Keratinocyte (primary cell): ENCODE data around the gene DIPK1B. TPM values are rescaled to one million over a fixed set of nuclear protein-coding genes. Genes with fewer than 3 reads are reported as not detected.

ENCODE experiments used
- DNase-seq: peaks from one replicate; pipeline ENCODE4 v3.0.0-alpha.2; 2011; ENCODE audit warnings: low read depth, missing footprints, low spot score
- FAIRE-seq: peaks from 2 replicates; lab custom pipeline; 2011; peaks lifted over from hg19 to GRCh38; lab: Jason Lieb, UNC
- H2AFZ ChIP-seq: 2 replicates; pipeline ENCODE4 v1.6.0; 2012; ENCODE audit warnings: low read length, control low read depth, inconsistent platforms; ENCODE audit not compliant: control insufficient read depth
- H3K27ac ChIP-seq: 2 replicates; pipeline ENCODE4 v1.5.1; 2011; ENCODE audit warnings: low read length; ENCODE audit not compliant: control insufficient read depth, insufficient read depth
- H3K27me3 ChIP-seq: 3 replicates; pipeline ENCODE4 v1.6.0; 2011; ENCODE audit warnings: low read length; ENCODE audit not compliant: control insufficient read depth, insufficient read depth; ENCODE audit errors: extremely low read depth
- H3K36me3 ChIP-seq, 2 experiments: 2 replicates in 1 of 2; 3 replicates in 1 of 2; pipeline ENCODE4 v1.5.1; 2011; ENCODE audit warnings: low read length in 2 of 2, mild to moderate bottlenecking in 1 of 2; ENCODE audit not compliant: control insufficient read depth in 2 of 2, insufficient read depth in 2 of 2; ENCODE audit errors: extremely low read depth in 1 of 2
- H3K4me1 ChIP-seq: 3 replicates; pipeline ENCODE4 v1.5.1; 2011; ENCODE audit warnings: low read length; ENCODE audit not compliant: control insufficient read depth, insufficient read depth; ENCODE audit errors: extremely low read depth
- H3K4me2 ChIP-seq: 3 replicates; pipeline ENCODE4 v1.6.0; 2011; ENCODE audit warnings: low read depth, low read length; ENCODE audit not compliant: control insufficient read depth, insufficient read depth; ENCODE audit errors: extremely low read depth
- H3K4me3 ChIP-seq, 3 experiments: fragments of 200-600 bp in 1 of 3; sonication (generic) in 1 of 3; 2 replicates in 2 of 3; 3 replicates in 1 of 3; pipeline ENCODE4 v1.5.1; 2011 to 2016; ENCODE audit warnings: low read length in 3 of 3, mild to moderate bottlenecking in 3 of 3, control low read depth in 2 of 3, inconsistent platforms in 1 of 3, low read depth in 1 of 3, mixed read lengths in 1 of 3, mixed run types in 1 of 3, moderate library complexity in 1 of 3; ENCODE audit not compliant: control insufficient read depth in 2 of 3, insufficient read depth in 2 of 3; ENCODE audit errors: extremely low read depth in 1 of 3
- H3K79me2 ChIP-seq: 2 replicates; pipeline ENCODE4 v1.6.0; 2012; ENCODE audit warnings: low read length; ENCODE audit not compliant: control insufficient read depth, insufficient read depth
- H3K9ac ChIP-seq: 3 replicates; pipeline ENCODE4 v1.6.0; 2011; ENCODE audit warnings: low read length; ENCODE audit not compliant: control insufficient read depth, insufficient read depth; ENCODE audit errors: extremely low read depth
- H3K9me1 ChIP-seq: 3 replicates; pipeline ENCODE4 v1.6.0; 2011; ENCODE audit warnings: low read length; ENCODE audit not compliant: control insufficient read depth, insufficient read depth; ENCODE audit errors: extremely low read depth
- H3K9me3 ChIP-seq: 2 replicates; pipeline ENCODE4 v1.5.1; 2012; ENCODE audit warnings: low read depth, low read length; ENCODE audit not compliant: control insufficient read depth
- H4K20me1 ChIP-seq: 3 replicates; pipeline ENCODE4 v1.6.0; 2011; ENCODE audit warnings: low read length; ENCODE audit not compliant: control insufficient read depth, insufficient read depth; ENCODE audit errors: extremely low read depth
- CTCF ChIP-seq, 3 experiments: IDR thresholded peaks in 1 of 3; conservative IDR thresholded peaks in 1 of 3; optimal IDR thresholded peaks in 1 of 3; 2 replicates in 2 of 3; 3 replicates in 1 of 3; pipeline versions ENCODE3 to v1.5.1; 2011; ENCODE audit warnings: low read length in 3 of 3, mild to moderate bottlenecking in 3 of 3, moderate library complexity in 2 of 3, control low read depth in 1 of 3, inconsistent platforms in 1 of 3; ENCODE audit not compliant: insufficient read depth in 2 of 3; ENCODE audit errors: extremely low read depth in 1 of 3
- EZH2 ChIP-seq: IDR thresholded peaks from one replicate; pipeline ENCODE4 v1.6.1; 2012; ENCODE audit warnings: inconsistent platforms, mild to moderate bottlenecking, low read length, moderate library complexity
- dilution Hi-C: fragments of 300-500 bp; cut with MboI; formaldehyde crosslinking; loops from one replicate; pipeline ENCODE4 v1.7.0; 2020; ENCODE audit warnings: low sequenced_read_pairs; ENCODE audit not compliant: extremely low pct_ligation_motif_present
- polyA plus RNA-seq, 5 experiments: library from polyadenylated mRNA; depleted of rRNA in 3 of 5; stranded (reverse) in 3 of 5; stranded (forward) in 1 of 5; unstranded in 1 of 5; fragments of >200 nt; gene quantifications; 1 replicate in 1 of 5; 2 replicates in 3 of 5; 3 replicates in 1 of 5; pipeline versions ENCODE4 v1.2.1 to v1.2.3, GENCODE V29; 2011 to 2012; ENCODE audit warnings: missing spikeins in 2 of 5, low read depth in 1 of 5, low replicate concordance in 1 of 5

Gene DIPK1B
- polyA plus RNA-seq, 1 donor (not counting 4 experiments of a cell fraction or from before 2014, with no cell fraction given) = not detected

- peaks cover 7% of the 10 kb centered on the region for H4K20me1 ChIP-seq
- DNase-seq (no peak), FAIRE-seq (no peak)
- H3K9me1 ChIP-seq = no peaks in the 10 kb centered on the region
- H3K79me2 ChIP-seq = peaks cover 15% of the 10 kb centered on the region
- H3K4me3 ChIP-seq = no peak overlapping the region
- H3K4me1 ChIP-seq = peaks cover 17% of the 10 kb centered on the region
- dilution Hi-C loops = no loop called here
- H3K4me2 ChIP-seq = no peak overlapping the region
- no peak overlapping the region for H3K27ac ChIP-seq
- H3K9me3 ChIP-seq = no peaks in the 10 kb centered on the region
- no peaks in the 10 kb centered on the region for H3K27me3 ChIP-seq
- TF ChIP-seq CTCF (optimal IDR thresholded peaks at IDR 0.05 in 1 of 3, IDR thresholded peaks at IDR 0.05 in 1 of 3, conservative IDR thresholded peaks at IDR 0.05 in 1 of 3; ENCODE audit: extremely low read depth in 1 of 3, insufficient read depth in 2 of 3, low read length in 3 of 3) (no peak), EZH2 (no peak)
- peaks cover 0 to 3% of the 10 kb centered on the region in 2 experiments for H3K36me3 ChIP-seq
- H2AFZ ChIP-seq = no peak overlapping the region
- H3K9ac ChIP-seq = no peak overlapping the region
Observed at GRCh38 chr9:136681945-136682699, 30.2 kb upstream of the DIPK1B start.

GRCh38 chr9:136682710-136683109 lies 29.7 kb upstream of the DIPK1B start:
- no peaks in the 10 kb centered on the region for H3K9me1 ChIP-seq
- H3K27me3 ChIP-seq = no peaks in the 10 kb centered on the region
- peaks cover 17% of the 10 kb centered on the region for H3K4me1 ChIP-seq
- dilution Hi-C loops = no loop called here
- H3K27ac ChIP-seq = no peak overlapping the region
- no peak overlapping the region for H3K9ac ChIP-seq
- H3K36me3 ChIP-seq = peaks cover 0 to 3% of the 10 kb centered on the region in 2 experiments
- H3K4me3 ChIP-seq = no peak overlapping the region
- TF ChIP-seq CTCF (optimal IDR thresholded peaks at IDR 0.05 in 1 of 3, IDR thresholded peaks at IDR 0.05 in 1 of 3, conservative IDR thresholded peaks at IDR 0.05 in 1 of 3; ENCODE audit: extremely low read depth in 1 of 3, insufficient read depth in 2 of 3, low read length in 3 of 3) (no peak), EZH2 (no peak)
- no peaks in the 10 kb centered on the region for H3K9me3 ChIP-seq
- peaks cover 7% of the 10 kb centered on the region for H4K20me1 ChIP-seq
- DNase-seq (no peak), FAIRE-seq (no peak)
- H3K79me2 ChIP-seq = peaks cover 15% of the 10 kb centered on the region
- H3K4me2 ChIP-seq = no peak overlapping the region
- no peak overlapping the region for H2AFZ ChIP-seq
